ENCODE data around the gene DYRK1A. TPM values are rescaled to one million over a fixed set of nuclear protein-coding genes. Genes with fewer than 3 reads are reported as not detected.

Gene DYRK1A
- total and polyA plus RNA-seq, 5 donors, result 28.4 to 76.9 (median 70.5) TPM

DNA sequence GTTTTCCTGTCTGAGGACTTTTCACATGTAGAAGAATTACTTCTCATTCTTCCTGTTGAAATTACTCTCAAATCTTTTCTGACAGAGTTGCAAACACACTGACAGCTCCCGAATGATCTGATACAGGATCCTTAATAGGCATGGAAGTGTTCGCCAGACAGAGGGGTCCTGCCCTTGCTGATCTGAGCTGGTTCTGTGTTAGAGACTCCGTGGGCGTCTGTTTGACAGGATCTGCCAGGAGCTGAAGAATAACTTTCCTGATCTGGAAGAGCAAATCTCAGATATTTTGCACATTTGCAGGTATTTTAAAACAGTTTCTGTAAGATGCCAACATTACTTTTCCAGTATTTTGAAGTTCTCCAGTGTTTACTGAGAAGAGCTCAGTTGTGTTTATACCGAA is 202.3 kb downstream of the DYRK1A start:
- Histone ChIP-seq H3K4me1 (ENCODE audit: control insufficient read depth, insufficient read depth, low read length) (peaks cover 2% of the 10 kb centered on the region), H3K9me3 (ENCODE audit: control insufficient read depth, low read length) (no peaks in the 10 kb centered on the region), H3K27me3 (ENCODE audit: control insufficient read depth, insufficient read depth) (no peaks in the 10 kb centered on the region), H3K27ac (ENCODE audit: low read length) (no peak overlapping the region), H3K4me3 (ENCODE audit: low read length) (no peak overlapping the region)
- intact Hi-C loops (cut with DNase I), result loop anchor here in 2 of 4 donors (10.0 kb wide), 2 partner anchors 204 to 354 kb away; partner anchors contain the start of gene DYRK1A (in 2 of the 2)
- 56% methylated on average over 5 of the region's 5 CpGs for WGBS
- ATAC-seq (no peak), DNase-seq (no peak)

DNA sequence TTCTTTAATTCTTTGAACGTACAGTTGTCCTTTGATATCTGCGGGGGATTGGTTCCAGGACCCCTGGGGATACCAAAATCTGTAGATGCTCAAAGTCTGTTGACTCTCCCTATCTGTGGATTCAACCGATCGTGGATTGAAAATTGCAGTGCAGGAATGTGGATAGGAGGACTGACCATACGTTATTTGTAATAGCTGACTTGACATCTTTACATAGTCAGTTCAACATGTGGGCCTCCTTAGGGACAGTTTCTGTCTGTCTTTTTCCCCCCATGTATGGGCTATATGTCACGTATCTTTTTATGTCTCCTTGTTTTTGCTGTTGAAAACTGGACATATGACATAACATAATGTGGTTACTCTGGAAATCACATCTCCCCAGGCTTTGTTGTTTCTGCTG is 204.9 kb downstream of the DYRK1A start:
- Histone ChIP-seq H3K27ac (ENCODE audit: low read length) (no peak overlapping the region), H3K4me3 (ENCODE audit: low read length) (no peak overlapping the region), H3K4me1 (ENCODE audit: control insufficient read depth, insufficient read depth, low read length) (no peaks in the 10 kb centered on the region), H3K9me3 (ENCODE audit: control insufficient read depth, low read length) (no peaks in the 10 kb centered on the region), H3K27me3 (ENCODE audit: control insufficient read depth, insufficient read depth) (no peaks in the 10 kb centered on the region)
- ATAC-seq (no peak), DNase-seq (no peak)
- intact Hi-C loops (cut with DNase I), result no loop called here
- WGBS, result 67% methylated on average over 6 of the region's 6 CpGs

DNA sequence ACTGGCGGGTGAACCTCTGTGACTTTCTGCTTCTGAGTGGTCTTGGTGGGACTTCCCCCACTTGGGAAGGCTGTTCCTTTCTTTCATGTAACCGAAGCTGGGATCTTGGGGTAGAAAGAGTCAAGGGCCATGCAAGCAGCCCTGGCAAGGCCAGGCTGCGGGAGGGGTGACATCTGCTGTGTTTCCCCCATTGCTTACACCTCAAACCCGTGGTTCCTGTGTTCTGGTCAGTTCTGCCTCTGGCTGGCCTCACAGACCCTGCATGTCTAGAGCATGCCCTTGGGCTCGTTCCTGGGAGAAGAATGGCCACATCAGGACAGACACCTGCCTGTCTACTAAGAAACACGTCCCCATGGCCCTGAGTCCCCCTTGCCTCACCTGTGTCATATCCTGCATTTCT is 207.7 kb downstream of the DYRK1A start:
- intact Hi-C loops (cut with DNase I), result no loop called here
- DNase-seq (no peak), ATAC-seq (no peak)
- H3K27me3 ChIP-seq (ENCODE audit: control insufficient read depth, insufficient read depth), result no peaks in the 10 kb centered on the region
- H3K27ac ChIP-seq (ENCODE audit: low read length), result no peak overlapping the region
- 91% methylated on average over 6 of the region's 6 CpGs for WGBS
- no peaks in the 10 kb centered on the region for H3K4me1 ChIP-seq (ENCODE audit: control insufficient read depth, insufficient read depth, low read length)
- no peak overlapping the region for H3K4me3 ChIP-seq (ENCODE audit: low read length)
- no peaks in the 10 kb centered on the region for H3K9me3 ChIP-seq (ENCODE audit: control insufficient read depth, low read length)

DNA sequence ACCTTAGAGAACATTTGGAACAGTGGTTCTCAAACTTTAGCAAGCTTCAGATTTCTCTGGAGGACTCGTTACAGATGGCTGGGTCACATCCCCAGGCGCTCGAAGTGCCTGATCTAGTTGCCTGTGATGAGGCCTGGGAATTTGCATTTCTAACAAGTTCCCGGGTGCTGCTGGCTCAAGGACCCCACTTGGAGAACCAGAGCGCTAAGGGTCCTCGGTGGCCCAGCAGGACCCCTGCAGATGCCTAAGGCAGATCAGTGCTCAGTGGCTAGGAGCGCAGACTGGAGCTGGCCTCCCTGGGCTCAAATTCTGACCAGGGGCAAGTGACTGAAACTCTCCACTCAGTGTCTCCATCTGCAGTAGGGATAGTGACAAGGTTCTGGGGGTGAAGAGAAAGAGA is 208.2 kb downstream of the DYRK1A start:
- 97% methylated on average over 7 of the region's 7 CpGs for WGBS
- Histone ChIP-seq H3K4me1 (ENCODE audit: control insufficient read depth, insufficient read depth, low read length) (no peaks in the 10 kb centered on the region), H3K27me3 (ENCODE audit: control insufficient read depth, insufficient read depth) (no peaks in the 10 kb centered on the region), H3K9me3 (ENCODE audit: control insufficient read depth, low read length) (no peaks in the 10 kb centered on the region), H3K27ac (ENCODE audit: low read length) (no peak overlapping the region), H3K4me3 (ENCODE audit: low read length) (no peak overlapping the region)
- DNase-seq (no peak), ATAC-seq (no peak)
- intact Hi-C loops (cut with DNase I), result no loop called here

DNA sequence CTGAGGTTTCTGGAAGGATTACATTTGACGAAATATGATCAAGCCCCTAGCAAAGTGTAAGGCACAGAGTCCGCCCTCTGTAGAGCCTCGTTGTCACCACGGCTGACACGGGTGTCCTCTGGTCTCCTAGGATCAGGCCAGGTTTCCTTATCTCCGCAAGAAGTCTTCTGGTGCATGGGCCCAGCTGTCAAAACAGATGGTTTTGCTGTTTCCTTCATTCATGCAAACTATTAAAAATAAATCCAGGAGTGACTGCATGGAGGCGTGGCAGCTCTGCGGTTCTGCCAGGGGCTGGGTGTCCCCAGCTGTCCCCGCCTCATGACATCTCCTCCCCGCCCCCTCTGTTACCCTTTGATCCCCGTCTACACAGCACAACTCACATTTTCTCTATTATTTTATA is 209.0 kb downstream of the DYRK1A start:
- DNase-seq, result no peak
- intact Hi-C loops (cut with DNase I), result no loop called here
- no peak for ATAC-seq
- Histone ChIP-seq H3K4me3 (ENCODE audit: low read length) (no peak overlapping the region), H3K27me3 (ENCODE audit: control insufficient read depth, insufficient read depth) (no peaks in the 10 kb centered on the region), H3K9me3 (ENCODE audit: control insufficient read depth, low read length) (no peaks in the 10 kb centered on the region), H3K4me1 (ENCODE audit: control insufficient read depth, insufficient read depth, low read length) (no peaks in the 10 kb centered on the region), H3K27ac (ENCODE audit: low read length) (no peak overlapping the region)
- 87% methylated on average over 11 of the region's 11 CpGs for WGBS

Other genes starting within 250 kb of the DYRK1A start
- 10 to 100 TPM; 36.7 to 40.7 (median 39.5) TPM for gene VPS26C, start 99.4 kb upstream of the DYRK1A start, total RNA-seq
- gene VPS26C, start 99.4 kb upstream of the DYRK1A start, polyA plus RNA-seq, result 19.4 TPM